Keratinocyte (primary cell): ENCODE measurements around the gene SLC22A8. TPM values are rescaled to one million over a fixed set of nuclear protein-coding genes. Genes with fewer than 3 reads are reported as not detected.

Source experiments
- DNase-seq: peaks from one replicate; pipeline ENCODE4 v3.0.0-alpha.2; 2011; ENCODE audit warnings: low read depth, missing footprints, low spot score
- FAIRE-seq: peaks from 2 replicates; lab custom pipeline; 2011; peaks lifted over from hg19 to GRCh38; lab: Jason Lieb, UNC
- H2AFZ ChIP-seq: 2 replicates; pipeline ENCODE4 v1.6.0; 2012; ENCODE audit warnings: low read length, control low read depth, inconsistent platforms; ENCODE audit not compliant: control insufficient read depth
- H3K27ac ChIP-seq: 2 replicates; pipeline ENCODE4 v1.5.1; 2011; ENCODE audit warnings: low read length; ENCODE audit not compliant: control insufficient read depth, insufficient read depth
- H3K27me3 ChIP-seq: 3 replicates; pipeline ENCODE4 v1.6.0; 2011; ENCODE audit warnings: low read length; ENCODE audit not compliant: control insufficient read depth, insufficient read depth; ENCODE audit errors: extremely low read depth
- H3K36me3 ChIP-seq, 2 experiments: 2 replicates in 1 of 2; 3 replicates in 1 of 2; pipeline ENCODE4 v1.5.1; 2011; ENCODE audit warnings: low read length in 2 of 2, mild to moderate bottlenecking in 1 of 2; ENCODE audit not compliant: control insufficient read depth in 2 of 2, insufficient read depth in 2 of 2; ENCODE audit errors: extremely low read depth in 1 of 2
- H3K4me1 ChIP-seq: 3 replicates; pipeline ENCODE4 v1.5.1; 2011; ENCODE audit warnings: low read length; ENCODE audit not compliant: control insufficient read depth, insufficient read depth; ENCODE audit errors: extremely low read depth
- H3K4me2 ChIP-seq: 3 replicates; pipeline ENCODE4 v1.6.0; 2011; ENCODE audit warnings: low read depth, low read length; ENCODE audit not compliant: control insufficient read depth, insufficient read depth; ENCODE audit errors: extremely low read depth
- H3K4me3 ChIP-seq, 3 experiments: fragments of 200-600 bp in 1 of 3; sonication (generic) in 1 of 3; 2 replicates in 2 of 3; 3 replicates in 1 of 3; pipeline ENCODE4 v1.5.1; 2011 to 2016; ENCODE audit warnings: low read length in 3 of 3, mild to moderate bottlenecking in 3 of 3, control low read depth in 2 of 3, inconsistent platforms in 1 of 3, low read depth in 1 of 3, mixed read lengths in 1 of 3, mixed run types in 1 of 3, moderate library complexity in 1 of 3; ENCODE audit not compliant: control insufficient read depth in 2 of 3, insufficient read depth in 2 of 3; ENCODE audit errors: extremely low read depth in 1 of 3
- H3K79me2 ChIP-seq: 2 replicates; pipeline ENCODE4 v1.6.0; 2012; ENCODE audit warnings: low read length; ENCODE audit not compliant: control insufficient read depth, insufficient read depth
- H3K9ac ChIP-seq: 3 replicates; pipeline ENCODE4 v1.6.0; 2011; ENCODE audit warnings: low read length; ENCODE audit not compliant: control insufficient read depth, insufficient read depth; ENCODE audit errors: extremely low read depth
- H3K9me1 ChIP-seq: 3 replicates; pipeline ENCODE4 v1.6.0; 2011; ENCODE audit warnings: low read length; ENCODE audit not compliant: control insufficient read depth, insufficient read depth; ENCODE audit errors: extremely low read depth
- H3K9me3 ChIP-seq: 2 replicates; pipeline ENCODE4 v1.5.1; 2012; ENCODE audit warnings: low read depth, low read length; ENCODE audit not compliant: control insufficient read depth
- H4K20me1 ChIP-seq: 3 replicates; pipeline ENCODE4 v1.6.0; 2011; ENCODE audit warnings: low read length; ENCODE audit not compliant: control insufficient read depth, insufficient read depth; ENCODE audit errors: extremely low read depth
- EZH2 ChIP-seq: IDR thresholded peaks from one replicate; pipeline ENCODE4 v1.6.1; 2012; ENCODE audit warnings: inconsistent platforms, mild to moderate bottlenecking, low read length, moderate library complexity
- dilution Hi-C: fragments of 300-500 bp; cut with MboI; formaldehyde crosslinking; loops from one replicate; pipeline ENCODE4 v1.7.0; 2020; ENCODE audit warnings: low sequenced_read_pairs; ENCODE audit not compliant: extremely low pct_ligation_motif_present
- polyA plus RNA-seq, 5 experiments: library from polyadenylated mRNA; depleted of rRNA in 3 of 5; stranded (reverse) in 3 of 5; stranded (forward) in 1 of 5; unstranded in 1 of 5; fragments of >200 nt; gene quantifications; 1 replicate in 1 of 5; 2 replicates in 3 of 5; 3 replicates in 1 of 5; pipeline versions ENCODE4 v1.2.1 to v1.2.3, GENCODE V29; 2011 to 2012; ENCODE audit warnings: missing spikeins in 2 of 5, low read depth in 1 of 5, low replicate concordance in 1 of 5
- TF ChIP-seq, protein P1 (sequence below), 3 experiments: IDR thresholded peaks in 1 of 3; conservative IDR thresholded peaks in 1 of 3; optimal IDR thresholded peaks in 1 of 3; 2 replicates in 2 of 3; 3 replicates in 1 of 3; pipeline versions ENCODE3 to v1.5.1; 2011; ENCODE audit warnings: low read length in 3 of 3, mild to moderate bottlenecking in 3 of 3, moderate library complexity in 2 of 3, control low read depth in 1 of 3, inconsistent platforms in 1 of 3; ENCODE audit not compliant: insufficient read depth in 2 of 3; ENCODE audit errors: extremely low read depth in 1 of 3

The SLC22A8 gene
- polyA plus RNA-seq, 1 donor (not counting 4 experiments of a cell fraction or from before 2014, with no cell fraction given), result not detected

DNA sequence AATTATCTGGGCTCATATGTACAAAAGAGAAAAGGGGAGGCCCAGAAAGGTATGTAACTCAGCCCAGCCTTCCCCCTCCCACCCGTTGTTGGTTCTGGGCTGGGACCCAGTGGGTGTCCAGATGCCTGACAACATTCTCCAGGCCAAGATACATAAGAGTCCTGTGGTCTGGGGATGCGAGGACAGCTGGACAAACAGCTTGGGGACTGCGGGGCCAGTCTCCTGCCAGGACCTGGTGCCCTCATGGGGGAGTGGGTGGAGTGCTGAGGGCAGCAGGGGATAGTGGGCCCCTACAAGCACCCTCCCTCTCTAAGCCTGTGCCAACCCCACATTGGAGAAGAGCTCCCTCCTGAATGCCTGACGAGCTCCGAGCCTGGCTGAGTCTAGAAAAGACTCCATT lies 27.4 kb downstream of the SLC22A8 start:
- H3K4me1 ChIP-seq, result no peaks in the 10 kb centered on the region
- no peak for FAIRE-seq

DNA sequence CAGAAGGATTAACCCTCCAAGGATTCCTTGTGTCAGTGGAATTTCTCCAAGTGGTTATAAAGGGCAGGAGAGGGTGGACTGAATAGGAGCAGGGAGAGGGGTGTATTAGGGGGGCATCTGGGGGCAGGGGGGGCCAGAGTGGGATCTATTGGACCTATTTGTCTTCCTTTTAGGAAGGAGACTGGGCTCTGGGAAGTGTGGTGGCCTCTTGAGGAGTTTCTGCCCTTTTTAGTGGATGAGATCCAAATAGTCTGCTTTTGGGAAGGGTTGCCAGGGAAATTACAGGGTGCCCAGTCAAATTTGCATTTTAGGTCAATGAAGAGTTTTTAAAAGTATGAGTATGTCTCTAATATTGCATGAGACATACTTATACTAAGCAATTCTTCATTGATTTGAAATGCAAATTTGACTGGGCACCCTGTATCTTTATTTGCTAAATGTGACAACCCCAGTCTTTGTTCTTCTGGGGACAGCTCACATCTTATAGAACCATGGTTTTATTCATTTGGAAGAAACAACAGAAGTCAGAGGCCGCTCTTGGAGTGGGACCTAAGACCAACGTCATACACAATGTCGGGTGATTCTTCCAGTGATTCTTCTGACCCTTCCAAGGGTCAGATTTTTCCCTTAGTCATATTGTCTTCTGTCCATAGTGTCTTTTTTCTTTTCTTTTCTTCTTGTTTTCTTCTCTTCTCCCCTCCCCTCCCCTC lies 30.4 kb downstream of the SLC22A8 start:
- Histone ChIP-seq H3K9me3 (no peaks in the 10 kb centered on the region), H3K27me3 (no peaks in the 10 kb centered on the region), H3K9ac (no peak overlapping the region), H3K9me1 (no peaks in the 10 kb centered on the region), H3K79me2 (no peaks in the 10 kb centered on the region), H2AFZ (no peak overlapping the region), H3K4me3 (no peak overlapping the region), H4K20me1 (no peaks in the 10 kb centered on the region), H3K36me3 (no peaks in the 10 kb centered on the region), H3K27ac (no peak overlapping the region), H3K4me2 (no peak overlapping the region), H3K4me1 (no peaks in the 10 kb centered on the region)
- FAIRE-seq (no peak), DNase-seq (no peak)
- dilution Hi-C loops, result no loop called here
- TF ChIP-seq, protein P1, sequence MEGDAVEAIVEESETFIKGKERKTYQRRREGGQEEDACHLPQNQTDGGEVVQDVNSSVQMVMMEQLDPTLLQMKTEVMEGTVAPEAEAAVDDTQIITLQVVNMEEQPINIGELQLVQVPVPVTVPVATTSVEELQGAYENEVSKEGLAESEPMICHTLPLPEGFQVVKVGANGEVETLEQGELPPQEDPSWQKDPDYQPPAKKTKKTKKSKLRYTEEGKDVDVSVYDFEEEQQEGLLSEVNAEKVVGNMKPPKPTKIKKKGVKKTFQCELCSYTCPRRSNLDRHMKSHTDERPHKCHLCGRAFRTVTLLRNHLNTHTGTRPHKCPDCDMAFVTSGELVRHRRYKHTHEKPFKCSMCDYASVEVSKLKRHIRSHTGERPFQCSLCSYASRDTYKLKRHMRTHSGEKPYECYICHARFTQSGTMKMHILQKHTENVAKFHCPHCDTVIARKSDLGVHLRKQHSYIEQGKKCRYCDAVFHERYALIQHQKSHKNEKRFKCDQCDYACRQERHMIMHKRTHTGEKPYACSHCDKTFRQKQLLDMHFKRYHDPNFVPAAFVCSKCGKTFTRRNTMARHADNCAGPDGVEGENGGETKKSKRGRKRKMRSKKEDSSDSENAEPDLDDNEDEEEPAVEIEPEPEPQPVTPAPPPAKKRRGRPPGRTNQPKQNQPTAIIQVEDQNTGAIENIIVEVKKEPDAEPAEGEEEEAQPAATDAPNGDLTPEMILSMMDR (optimal IDR thresholded peaks at IDR 0.05 in 1 of 3, IDR thresholded peaks at IDR 0.05 in 1 of 3, conservative IDR thresholded peaks at IDR 0.05 in 1 of 3; ENCODE audit: extremely low read depth in 1 of 3, insufficient read depth in 2 of 3, low read length in 3 of 3), result no peak
- TF ChIP-seq EZH2, result no peak

More for the DNA sequence above, 27.4 kb downstream of the SLC22A8 start:
- dilution Hi-C loops, result no loop called here
- no peak overlapping the region for H3K27ac ChIP-seq
- H3K9me3 ChIP-seq, result no peaks in the 10 kb centered on the region
- H3K27me3 ChIP-seq, result peaks cover 7% of the 10 kb centered on the region
- no peaks in the 10 kb centered on the region for H4K20me1 ChIP-seq
- no peak overlapping the region for H3K4me2 ChIP-seq
- no peak for DNase-seq
- no peaks in the 10 kb centered on the region for H3K36me3 ChIP-seq
- H3K9ac ChIP-seq, result no peak overlapping the region
- H3K79me2 ChIP-seq, result no peaks in the 10 kb centered on the region
- H2AFZ ChIP-seq, result no peak overlapping the region
- TF ChIP-seq, protein P1 (optimal IDR thresholded peaks at IDR 0.05 in 1 of 3, IDR thresholded peaks at IDR 0.05 in 1 of 3, conservative IDR thresholded peaks at IDR 0.05 in 1 of 3; ENCODE audit: extremely low read depth in 1 of 3, insufficient read depth in 2 of 3, low read length in 3 of 3), result no peak
- no peak for TF ChIP-seq EZH2
- no peak overlapping the region for H3K4me3 ChIP-seq
- H3K9me1 ChIP-seq, result no peaks in the 10 kb centered on the region
